GM21360 (cell line): ENCODE measurements around the gene TCF21.

Source experiments
- ATAC-seq: cut with Tn5 transposase; IDR thresholded peaks from one replicate; pipeline ENCODE4 v1.9.1; 2021; ENCODE audit warnings: mild to moderate bottlenecking, moderate library complexity; ENCODE audit not compliant: unreplicated experiment

Gene TCF21

GRCh38 chr6:133889557-133890403 lies 867 bp downstream of the TCF21 start:
- no peak for ATAC-seq

- ATAC-seq: no peak
Observed at GRCh38 chr6:133890711-133891148, 1.8 kb downstream of the TCF21 start.

- ATAC-seq: no peak
Observed at GRCh38 chr6:133891149-133891926, 2.4 kb downstream of the TCF21 start.

- no peak for ATAC-seq
Observed at GRCh38 chr6:133891927-133892812, 3.3 kb downstream of the TCF21 start.

- ATAC-seq: no peak
Observed at GRCh38 chr6:133892813-133893691, 4.1 kb downstream of the TCF21 start.

GRCh38 chr6:133893946-133894345 lies 5.0 kb downstream of the TCF21 start:
- ATAC-seq: no peak

GRCh38 chr6:133894369-133894768 lies 5.5 kb downstream of the TCF21 start:
- no peak for ATAC-seq

GRCh38 chr6:133894795-133895358 lies 6.0 kb downstream of the TCF21 start:
- ATAC-seq: no peak

GRCh38 chr6:133895573-133896343 lies 6.8 kb downstream of the TCF21 start:
- ATAC-seq: no peak

- no peak for ATAC-seq
Observed at GRCh38 chr6:133896344-133896721, 7.4 kb downstream of the TCF21 start.

- no peak for ATAC-seq
Observed at GRCh38 chr6:133898263-133898662, 9.3 kb downstream of the TCF21 start.

GRCh38 chr6:133899556-133899955 lies 10.6 kb downstream of the TCF21 start:
- no peak for ATAC-seq

GRCh38 chr6:133903855-133904254 lies 14.9 kb downstream of the TCF21 start:
- no peak for ATAC-seq

- no peak for ATAC-seq
Observed at GRCh38 chr6:133906050-133906449, 17.1 kb downstream of the TCF21 start.

- ATAC-seq: peak; percentile 76
Observed at GRCh38 chr6:133916650-133917151, 27.8 kb downstream of the TCF21 start.

GRCh38 chr6:133917781-133918180 lies 28.9 kb downstream of the TCF21 start:
- no peak for ATAC-seq

- ATAC-seq: no peak
Observed at GRCh38 chr6:133918208-133918930, 29.5 kb downstream of the TCF21 start.

GRCh38 chr6:133919362-133919761 lies 30.4 kb downstream of the TCF21 start:
- ATAC-seq: no peak
